GM19395 (cell line): Measurements from ENCODE around the gene ZNF74.
"Not testable (repeated sequence)": the region's sequence is repeated elsewhere in the genome, so short reads cannot be mapped to it uniquely, and the experiment has no call there.

Source experiments
- ATAC-seq: cut with Tn5 transposase; IDR thresholded peaks from one replicate; pipeline ENCODE4 v1.9.1; 2021; ENCODE audit warnings: mild to moderate bottlenecking, moderate library complexity; ENCODE audit not compliant: unreplicated experiment

Gene ZNF74

GRCh38 chr22:20374130-20374529, 19.8 kb upstream of the ZNF74 start:
- not testable (repeated sequence) for ATAC-seq

DNA sequence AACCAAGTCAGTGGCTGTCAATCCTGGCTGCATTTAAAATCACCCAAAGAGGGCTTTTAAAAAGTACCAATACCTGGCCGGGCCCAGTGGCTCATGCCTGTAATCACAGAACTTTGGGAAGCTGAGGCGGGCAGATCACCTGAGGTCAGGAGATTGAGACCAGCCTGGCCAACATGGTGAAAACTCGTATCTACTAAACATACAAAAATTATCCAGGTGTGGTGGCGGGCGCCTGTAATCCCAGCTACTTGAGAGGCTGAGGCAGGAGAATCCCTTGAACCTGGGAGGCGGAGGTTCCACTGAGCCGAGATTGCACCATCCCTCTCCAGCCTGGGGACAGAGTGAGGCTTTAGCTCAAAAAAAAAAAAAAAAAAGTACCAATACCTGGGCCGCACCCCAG, 17.7 kb upstream of the ZNF74 start:
- not testable (repeated sequence) for ATAC-seq

- ATAC-seq = not testable (repeated sequence)
Observed at GRCh38 chr22:20376983-20377382, 17.0 kb upstream of the ZNF74 start.

- ATAC-seq = no peak
Observed at GRCh38 chr22:20378110-20378509, 15.8 kb upstream of the ZNF74 start.

GRCh38 chr22:20378684-20379083, 15.3 kb upstream of the ZNF74 start:
- ATAC-seq = not testable (repeated sequence)

DNA sequence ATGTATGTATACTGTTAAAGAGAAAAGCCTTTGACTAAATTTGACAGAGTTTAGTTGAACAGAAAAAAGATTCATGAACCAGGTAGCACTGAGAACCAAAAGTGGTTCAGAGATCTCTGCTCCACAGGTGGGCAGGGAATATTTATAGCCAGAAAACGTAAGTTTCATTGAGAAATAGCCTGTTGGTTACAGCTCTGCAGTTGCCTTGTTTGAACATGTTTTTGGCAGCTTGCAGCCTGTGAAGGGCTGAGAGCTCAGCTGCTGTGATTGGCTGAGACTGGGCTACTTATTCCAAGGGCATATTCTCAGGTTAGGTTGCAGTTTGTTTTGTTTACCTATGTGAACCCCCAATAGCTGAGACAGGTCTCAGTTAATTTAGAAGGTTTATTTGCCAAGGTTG, 13.5 kb upstream of the ZNF74 start:
- ATAC-seq = no peak

DNA sequence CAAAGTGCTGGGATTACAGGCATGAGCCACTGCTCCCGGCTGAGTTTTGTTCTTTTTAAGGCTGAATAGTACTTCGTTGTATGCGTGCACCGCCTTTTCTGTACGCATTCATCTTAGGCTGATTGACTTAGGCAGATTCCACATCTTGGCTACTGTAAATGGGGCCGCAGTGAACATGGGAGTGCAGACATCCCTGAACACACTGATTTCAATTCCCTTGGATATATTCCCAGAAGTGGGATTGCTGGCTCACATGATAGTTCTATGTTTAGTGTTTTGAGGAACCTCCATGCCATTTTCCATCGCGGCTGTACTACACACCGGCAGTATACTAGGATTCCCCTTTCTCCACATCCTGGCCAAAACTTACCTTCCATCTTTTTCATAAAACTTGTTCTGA, 10.4 kb upstream of the ZNF74 start:
- no peak for ATAC-seq

GRCh38 chr22:20384171-20384570, 9.8 kb upstream of the ZNF74 start:
- no peak for ATAC-seq

DNA sequence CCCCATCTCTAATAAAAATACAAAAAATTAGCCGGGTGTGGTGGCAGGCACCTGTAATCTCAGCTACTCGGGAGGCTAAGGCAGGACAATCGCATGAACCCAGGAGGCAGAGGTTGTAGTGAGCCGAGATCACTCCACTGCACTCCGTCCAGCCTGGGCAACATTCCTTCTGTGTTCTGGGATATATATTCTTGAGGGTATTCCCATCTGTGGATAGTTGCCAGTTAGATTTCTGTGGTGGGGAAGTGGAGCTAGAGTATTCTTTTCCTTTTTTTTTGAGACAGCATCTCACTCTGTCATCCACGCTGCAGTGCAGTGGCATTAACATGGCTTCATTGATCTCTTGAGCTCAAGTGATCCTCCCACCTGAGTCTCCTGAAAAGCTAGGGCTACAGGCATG, 9.1 kb upstream of the ZNF74 start:
- ATAC-seq = no peak

DNA sequence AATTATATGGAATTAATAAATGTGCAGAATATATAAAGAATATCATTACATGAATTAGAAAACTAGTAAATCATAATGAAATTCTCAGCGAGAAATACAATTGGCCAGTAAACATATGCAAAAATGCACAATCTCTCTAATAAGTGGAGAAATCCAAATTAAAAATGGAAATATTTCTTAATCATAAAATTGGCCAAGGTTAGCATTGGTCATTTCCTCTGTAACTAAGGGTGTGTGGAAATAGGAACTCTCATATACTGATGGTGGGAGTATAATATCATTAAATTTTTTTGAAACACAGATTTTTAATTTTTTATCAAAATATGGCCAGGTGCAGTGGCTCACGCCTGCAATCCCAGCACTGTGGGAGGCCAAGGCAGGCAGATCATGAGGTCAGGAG, 7.6 kb upstream of the ZNF74 start:
- ATAC-seq = no peak

DNA sequence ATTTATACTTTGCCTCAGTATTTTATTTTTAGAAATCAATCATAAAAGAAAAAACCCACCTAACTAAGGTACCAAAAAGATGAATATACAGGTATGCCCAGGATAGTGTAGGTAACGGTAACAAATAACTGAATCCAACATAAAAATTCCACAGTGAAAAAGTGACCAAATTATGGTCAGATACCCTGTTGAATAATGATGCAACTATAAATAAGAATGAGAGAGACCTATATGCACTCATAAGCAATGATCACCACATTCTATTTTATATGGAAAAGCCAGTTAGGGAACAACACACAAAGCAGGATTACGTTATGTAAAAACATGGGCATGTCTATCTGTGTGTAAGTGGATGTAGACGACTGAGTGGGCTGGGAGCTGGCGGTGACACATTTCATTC, 7.0 kb upstream of the ZNF74 start:
- ATAC-seq = no peak

GRCh38 chr22:20388200-20388599, 5.8 kb upstream of the ZNF74 start:
- ATAC-seq = no peak

GRCh38 chr22:20389288-20389687, 4.7 kb upstream of the ZNF74 start:
- ATAC-seq = no peak

- ATAC-seq = no peak
Observed at GRCh38 chr22:20390394-20390907, 3.5 kb upstream of the ZNF74 start.

- ATAC-seq = no peak
Observed at GRCh38 chr22:20391222-20391621, 2.7 kb upstream of the ZNF74 start.

DNA sequence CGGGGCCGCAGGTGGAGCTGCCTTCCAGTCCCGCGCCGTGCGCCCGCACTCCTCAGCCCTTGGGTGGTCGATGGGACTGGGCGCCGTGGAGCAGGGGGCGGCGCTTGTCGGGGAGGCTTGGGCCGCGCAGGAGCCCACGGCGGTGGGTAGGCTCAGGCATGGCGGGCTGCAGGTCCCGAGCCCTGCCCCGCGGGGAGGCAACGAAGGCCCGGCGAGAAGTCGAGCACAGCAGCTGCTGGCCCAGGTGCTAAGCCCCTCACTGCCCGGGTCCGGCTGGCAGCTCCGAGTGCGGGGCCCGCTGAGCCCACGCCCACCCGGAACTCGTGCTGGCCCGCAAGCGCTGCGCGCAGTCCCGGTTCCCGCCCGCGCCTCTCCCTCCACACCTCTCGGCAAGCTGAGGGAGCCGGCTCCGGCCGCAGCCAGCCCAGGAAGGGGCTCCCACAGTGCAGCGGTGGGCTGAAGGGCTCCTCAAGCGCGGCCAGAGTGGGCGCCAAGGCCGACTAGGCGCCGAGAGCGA, 1.5 kb upstream of the ZNF74 start:
- not testable (repeated sequence) for ATAC-seq

- no peak for ATAC-seq
Observed at GRCh38 chr22:20392983-20393704, 807 bp upstream of the ZNF74 start.

DNA sequence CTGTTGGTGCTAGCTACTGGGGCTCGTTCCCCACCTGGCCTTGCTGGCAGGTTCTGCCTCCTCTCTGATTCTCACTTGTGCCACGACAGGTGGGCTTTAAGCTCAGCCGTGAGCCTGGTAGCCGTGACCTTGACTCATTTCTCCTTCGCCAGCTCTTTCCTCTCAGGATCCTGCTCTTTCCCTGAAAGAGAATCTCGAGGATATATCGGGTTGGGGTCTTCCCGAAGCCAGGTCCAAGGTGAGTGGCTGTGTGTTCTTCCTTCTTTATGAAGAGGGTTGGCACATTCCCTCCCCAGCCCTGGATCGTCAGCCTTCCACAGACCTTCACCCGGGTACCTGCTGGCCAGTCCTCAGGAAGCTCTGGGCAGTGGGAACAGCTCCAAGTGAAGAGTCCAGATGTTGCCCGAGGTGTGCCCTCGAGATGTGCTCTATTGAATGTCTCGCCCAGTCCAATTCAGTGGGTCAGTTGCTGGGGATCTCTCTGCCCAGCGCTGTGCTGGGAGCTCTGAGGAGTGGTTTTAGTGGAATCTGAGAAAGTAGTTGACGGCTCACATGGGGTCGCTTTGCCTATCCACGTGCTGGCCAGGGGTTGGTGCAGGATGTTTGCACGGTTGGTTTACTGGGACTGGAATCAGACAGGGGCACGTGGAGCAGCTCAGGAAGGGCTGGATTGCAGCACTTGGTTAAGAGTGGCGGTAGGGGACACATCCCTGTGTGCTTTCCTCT, 1.4 kb downstream of the ZNF74 start:
- no peak for ATAC-seq

- ATAC-seq = no peak
Observed at GRCh38 chr22:20395907-20396287, 1.9 kb downstream of the ZNF74 start.

DNA sequence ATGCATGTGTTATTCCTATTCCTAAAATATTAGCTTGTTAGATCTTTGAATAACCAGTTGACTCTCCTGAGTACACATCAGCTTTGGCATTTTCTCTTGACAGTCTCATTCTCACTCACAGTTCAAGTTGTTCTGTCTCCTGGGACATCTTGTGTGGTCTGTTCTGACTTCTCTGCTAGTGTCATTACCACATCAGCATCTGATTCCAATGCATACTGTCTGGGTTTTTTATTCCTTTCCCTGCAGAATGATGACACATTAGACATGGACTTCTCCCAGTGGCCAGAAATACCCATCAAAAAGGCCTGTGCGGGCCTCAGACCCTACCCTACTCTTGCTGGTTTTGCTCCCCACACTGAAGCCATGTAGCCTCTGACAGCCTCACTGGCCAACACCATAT, 2.7 kb downstream of the ZNF74 start:
- no peak for ATAC-seq

GRCh38 chr22:20397498-20397897, 3.5 kb downstream of the ZNF74 start:
- no peak for ATAC-seq

GRCh38 chr22:20398420-20398819, 4.5 kb downstream of the ZNF74 start:
- no peak for ATAC-seq
